Activated T-cell treated with anti-CD3 and anti-CD28 coated beads, Interleukin-2, amount 50 U/mL, for 4 hours (primary cell): ENCODE measurements around the gene ADAMTS16. TPM values are rescaled to one million over a fixed set of nuclear protein-coding genes. Genes with fewer than 3 reads are reported as not detected.
A peak's percentile ranks its signal among the peaks of the same experiment; 100 is the strongest.

Source experiments
- ATAC-seq, 2 donors: fragments of 200-7000 bp; cut with Tn5 transposase; one replicate each; pipeline ENCODE4 v1.10.0; 2021
- DNase-seq: peaks from one replicate; pipeline ENCODE4 v3.0.0-alpha.2; 2020
- H3K27me3 Mint-ChIP-seq: one replicate; pipeline ENCODE4 v1.8.0; 2021; ENCODE audit warnings: low read depth, mixed read lengths
- H3K36me3 Mint-ChIP-seq: one replicate; pipeline ENCODE4 v1.8.0; 2022; ENCODE audit warnings: mixed read lengths; ENCODE audit not compliant: insufficient read depth
- H3K4me1 Mint-ChIP-seq: one replicate; pipeline ENCODE4 v1.8.0; 2021; ENCODE audit warnings: low read depth, mixed read lengths
- H3K4me3 Mint-ChIP-seq: one replicate; pipeline ENCODE4 v1.8.0; 2021; ENCODE audit warnings: mild to moderate bottlenecking, moderate library complexity, mixed read lengths
- H3K9me3 Mint-ChIP-seq: one replicate; pipeline ENCODE4 v1.8.0; 2021; ENCODE audit warnings: mixed read lengths
- total RNA-seq, 3 donors: library from RNA; stranded (reverse); gene quantifications; one replicate each; pipeline ENCODE4 v1.2.1, GENCODE V29; 2021

ADAMTS16 gene
- total RNA-seq, 3 donors from 2014 or later, result 0.03 TPM; not detected in 2

DNA sequence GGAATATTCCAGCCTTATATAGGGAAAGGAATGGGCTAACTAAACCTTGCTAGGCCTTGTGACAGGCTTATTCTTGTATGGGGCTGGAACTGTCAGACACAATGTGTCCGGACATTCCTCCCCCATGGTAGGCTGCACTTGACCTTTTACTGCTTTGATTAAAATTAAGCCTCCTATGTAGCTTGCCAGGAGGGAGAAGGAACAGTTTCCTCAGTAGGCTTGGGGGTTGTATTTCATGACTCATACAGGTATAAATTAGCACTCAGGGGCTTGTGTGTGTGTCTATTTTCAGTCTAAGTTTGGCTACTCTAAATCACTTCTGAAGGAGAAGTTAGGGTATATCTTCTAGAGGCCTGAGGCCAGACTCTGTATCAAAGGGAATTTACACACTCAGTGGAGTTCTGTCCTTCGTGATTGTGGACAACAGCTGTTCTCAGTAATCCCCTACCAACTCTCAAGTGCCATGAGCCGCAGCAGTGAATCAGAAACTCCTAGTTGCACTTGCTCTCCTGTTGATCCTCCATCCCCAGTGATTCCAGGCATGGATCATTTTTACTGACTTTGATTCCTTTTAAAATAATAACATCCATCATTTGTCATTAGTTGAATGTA is 16.4 kb downstream of the ADAMTS16 start:
- no peak overlapping the region for H3K4me3 Mint-ChIP-seq
- no peaks in the 10 kb centered on the region for H3K27me3 Mint-ChIP-seq
- no peak for ATAC-seq
- H3K4me1 Mint-ChIP-seq, result peaks cover 4% of the 10 kb centered on the region
- H3K36me3 Mint-ChIP-seq, result no peaks in the 10 kb centered on the region
- DNase-seq, result no peak
- no peaks in the 10 kb centered on the region for H3K9me3 Mint-ChIP-seq

DNA sequence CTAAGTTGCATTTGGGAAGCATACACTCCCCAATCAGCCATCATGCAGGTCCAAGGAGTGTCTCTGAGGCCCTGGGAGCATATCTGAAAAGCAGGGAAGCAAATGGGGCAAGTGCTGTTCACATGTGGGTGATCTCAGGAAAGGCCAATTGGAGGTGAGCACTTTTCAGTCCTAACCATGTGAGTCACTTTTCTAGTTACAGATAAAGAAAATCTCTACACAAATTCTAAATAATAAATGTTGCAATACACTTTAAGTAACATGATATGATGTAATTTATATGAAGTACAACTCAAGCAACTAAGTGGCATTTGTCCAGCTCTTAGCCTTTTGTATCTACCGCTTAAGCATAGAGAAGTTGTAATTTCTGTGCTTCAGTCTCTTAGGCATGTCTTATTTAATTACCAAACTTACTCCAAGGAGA is 18.4 kb downstream of the ADAMTS16 start:
- Mint-ChIP-seq H3K4me1 (peaks cover 4% of the 10 kb centered on the region), H3K27me3 (no peaks in the 10 kb centered on the region), H3K4me3 (no peak overlapping the region), H3K9me3 (no peaks in the 10 kb centered on the region), H3K36me3 (no peaks in the 10 kb centered on the region)
- no peak for DNase-seq
- ATAC-seq, result no peak

DNA sequence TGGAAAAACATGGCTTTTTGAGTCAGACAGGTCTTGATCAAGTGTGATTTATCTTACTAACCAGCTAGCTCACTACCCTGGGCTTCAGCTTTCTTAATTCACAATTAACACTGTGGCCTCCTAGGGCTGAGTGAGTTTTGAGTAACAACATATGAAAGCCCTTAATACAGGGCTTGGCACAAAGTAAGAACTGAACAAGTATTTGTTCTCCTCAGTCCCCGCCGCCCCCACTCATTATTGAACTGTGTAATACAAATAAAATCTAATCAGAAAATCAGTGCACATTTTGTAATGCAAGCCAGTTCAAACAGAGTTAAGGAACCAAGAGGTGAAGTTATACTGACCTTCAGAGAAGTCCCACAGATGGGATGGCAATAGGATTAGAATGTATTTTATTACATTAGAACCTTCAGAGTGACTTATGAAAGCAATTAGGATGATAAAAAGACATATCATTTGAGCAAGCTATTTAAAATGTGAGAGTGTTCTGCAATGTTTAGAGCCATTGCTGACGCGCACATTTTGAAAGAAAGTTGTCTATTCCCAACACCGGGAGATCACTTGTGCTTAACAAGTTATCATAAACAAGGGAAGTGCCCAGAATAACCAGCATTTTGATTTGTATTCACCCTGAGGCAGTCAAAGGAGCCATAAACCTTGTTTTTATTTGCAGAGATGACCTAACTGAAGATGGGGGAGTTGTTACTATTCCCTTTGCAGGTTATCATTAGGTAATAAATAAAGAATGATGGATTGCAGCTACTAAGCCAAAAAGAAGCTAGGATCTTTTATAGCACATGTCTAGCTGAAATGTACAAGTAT is 19.4 kb downstream of the ADAMTS16 start:
- Mint-ChIP-seq H3K27me3 (no peaks in the 10 kb centered on the region), H3K4me1 (peaks cover 4% of the 10 kb centered on the region)
- no peak for DNase-seq

DNA sequence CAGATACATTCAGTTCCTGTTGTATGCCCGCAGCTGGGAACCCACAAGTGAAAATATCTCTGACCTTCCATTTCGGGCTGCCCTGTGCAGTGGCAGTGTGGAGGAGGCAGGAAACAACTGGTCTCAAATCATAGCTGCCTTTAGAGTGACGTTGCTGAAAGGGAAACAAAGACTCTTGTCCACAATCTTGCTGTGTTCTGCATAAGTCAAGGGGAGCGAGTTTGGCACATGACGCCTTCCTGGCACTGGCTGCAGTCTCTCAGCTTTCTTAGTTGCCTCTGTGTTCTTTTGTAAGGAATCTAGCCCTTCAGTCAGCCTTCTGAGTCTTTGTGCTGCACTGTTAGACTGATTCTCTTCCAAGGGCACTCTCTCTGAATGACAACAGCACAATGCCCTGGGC is 24.0 kb downstream of the ADAMTS16 start:
- no peak for DNase-seq
- no peaks in the 10 kb centered on the region for H3K27me3 Mint-ChIP-seq
- H3K4me1 Mint-ChIP-seq, result no peaks in the 10 kb centered on the region
- no peaks in the 10 kb centered on the region for H3K36me3 Mint-ChIP-seq
- no peak overlapping the region for H3K4me3 Mint-ChIP-seq
- no peak for ATAC-seq
- H3K9me3 Mint-ChIP-seq, result no peaks in the 10 kb centered on the region

More for the DNA sequence above, 19.4 kb downstream of the ADAMTS16 start:
- Mint-ChIP-seq H3K4me3 (no peak overlapping the region), H3K36me3 (no peaks in the 10 kb centered on the region), H3K9me3 (no peaks in the 10 kb centered on the region)
- ATAC-seq, result no peak

DNA sequence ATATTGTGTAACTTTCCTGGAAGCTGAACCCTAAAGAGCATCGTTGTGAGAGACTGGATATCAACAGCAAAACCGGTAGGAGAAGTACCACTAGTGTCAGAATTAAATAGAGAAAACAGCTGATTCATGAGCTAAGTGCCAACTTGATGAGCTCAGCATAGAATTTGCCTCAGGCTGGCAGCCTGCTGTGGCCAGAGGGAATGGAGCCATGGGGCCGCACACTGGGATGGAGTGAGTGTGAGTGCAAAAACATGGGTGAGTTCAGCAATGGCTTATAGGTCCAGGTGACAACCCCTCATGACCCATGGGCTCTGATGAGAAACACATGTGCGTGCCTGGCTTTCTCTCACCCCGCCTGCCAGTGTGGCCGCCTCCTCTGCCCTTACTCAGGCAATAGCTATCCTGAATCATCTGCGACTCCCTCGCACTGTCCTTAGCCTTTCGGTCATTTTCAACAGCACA is 25.4 kb downstream of the ADAMTS16 start:
- no peak for ATAC-seq
- Mint-ChIP-seq H3K4me3 (no peak overlapping the region), H3K9me3 (no peaks in the 10 kb centered on the region), H3K27me3 (no peaks in the 10 kb centered on the region), H3K4me1 (no peaks in the 10 kb centered on the region), H3K36me3 (no peaks in the 10 kb centered on the region)
- no peak for DNase-seq

DNA sequence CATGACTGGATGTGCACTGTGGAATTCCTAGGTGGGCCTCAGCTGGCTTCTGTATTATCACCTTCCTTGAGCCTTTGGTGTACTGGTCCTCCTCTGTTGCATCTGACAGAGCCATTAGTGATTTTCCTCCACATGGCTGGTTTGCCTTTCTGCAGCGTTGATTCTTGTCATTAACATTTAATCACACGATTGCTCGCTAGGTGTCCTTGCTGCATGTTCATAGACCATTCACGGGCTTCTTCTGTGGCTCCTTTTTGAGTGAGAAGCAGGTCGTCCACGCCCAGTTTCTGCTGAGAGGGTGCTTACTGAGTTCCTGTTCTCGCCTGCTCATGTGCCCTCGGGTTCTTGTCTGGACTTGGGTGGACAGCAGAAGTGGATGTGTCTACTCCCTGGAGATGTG is 29.3 kb downstream of the ADAMTS16 start:
- ATAC-seq (no peak), DNase-seq (no peak)
- no peaks in the 10 kb centered on the region for H3K27me3 Mint-ChIP-seq
- no peaks in the 10 kb centered on the region for H3K4me1 Mint-ChIP-seq
- H3K36me3 Mint-ChIP-seq, result no peaks in the 10 kb centered on the region
- no peak overlapping the region for H3K4me3 Mint-ChIP-seq
- peaks cover 4% of the 10 kb centered on the region for H3K9me3 Mint-ChIP-seq

DNA sequence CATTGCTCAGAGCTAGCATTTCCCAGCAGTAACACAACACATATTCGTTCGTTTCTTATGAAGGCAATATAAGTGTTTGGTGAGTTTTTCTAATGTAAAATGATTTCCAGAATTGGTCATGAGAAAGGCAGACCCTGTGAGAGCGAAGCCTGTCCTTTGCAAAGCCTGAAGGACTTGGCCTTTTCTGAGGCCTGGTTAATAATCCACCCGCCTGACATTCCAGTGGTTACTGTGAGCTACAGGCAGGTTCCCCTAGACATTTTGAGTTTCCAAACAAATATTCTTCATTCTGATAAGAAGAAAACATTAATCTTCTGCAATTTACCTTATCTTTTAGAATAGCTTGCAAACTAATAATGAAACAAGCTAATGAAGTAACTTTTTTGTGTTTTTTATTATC is 38.0 kb downstream of the ADAMTS16 start:
- Mint-ChIP-seq H3K36me3 (no peaks in the 10 kb centered on the region), H3K27me3 (peaks cover 13% of the 10 kb centered on the region), H3K4me3 (no peak overlapping the region), H3K4me1 (no peaks in the 10 kb centered on the region), H3K9me3 (peaks cover 9% of the 10 kb centered on the region)
- ATAC-seq (no peak), DNase-seq (no peak)

DNA sequence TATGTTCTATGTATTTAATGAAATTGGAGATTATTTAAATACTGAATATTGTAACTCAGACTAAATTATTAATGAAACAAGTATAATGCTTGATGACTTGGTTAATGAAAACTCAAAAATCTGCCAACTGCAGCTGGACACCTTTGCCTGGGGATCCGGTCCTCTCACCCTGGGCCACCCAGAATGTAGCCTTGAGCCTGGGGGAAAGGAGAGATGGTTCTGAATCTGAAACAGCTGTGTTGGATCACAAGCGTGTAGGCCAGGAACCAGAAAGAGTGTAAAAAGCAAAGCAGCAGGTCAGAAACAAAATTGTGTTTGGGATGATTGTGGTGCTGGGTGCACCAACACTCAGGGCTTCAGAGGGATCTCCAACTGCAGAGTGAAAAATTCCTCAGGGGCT is 38.5 kb downstream of the ADAMTS16 start:
- peaks cover 9% of the 10 kb centered on the region for H3K9me3 Mint-ChIP-seq
- peaks cover 13% of the 10 kb centered on the region for H3K27me3 Mint-ChIP-seq
- ATAC-seq (no peak), DNase-seq (no peak)
- no peak overlapping the region for H3K4me3 Mint-ChIP-seq
- no peaks in the 10 kb centered on the region for H3K36me3 Mint-ChIP-seq
- H3K4me1 Mint-ChIP-seq, result no peaks in the 10 kb centered on the region

DNA sequence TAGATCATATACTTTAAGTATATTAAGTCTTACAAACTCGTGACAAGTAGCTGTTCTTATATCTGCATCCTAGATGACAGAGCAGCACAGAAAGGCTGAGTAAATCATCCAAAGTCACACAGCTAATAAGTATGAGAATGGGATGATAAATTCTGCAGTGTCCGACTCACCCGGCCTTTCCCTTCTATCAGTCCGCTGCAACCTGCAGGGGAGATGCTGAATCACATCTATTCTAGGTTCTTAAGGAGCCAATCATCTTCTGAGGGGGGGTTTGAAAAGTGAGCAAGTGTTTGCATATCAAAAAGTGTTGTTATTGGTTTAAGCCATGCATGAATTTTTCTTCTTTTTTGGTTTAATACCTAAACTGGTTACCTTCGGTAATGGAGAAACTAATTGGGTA is 38.9 kb downstream of the ADAMTS16 start:
- DNase-seq (no peak), ATAC-seq (no peak)
- no peak overlapping the region for H3K4me3 Mint-ChIP-seq
- H3K9me3 Mint-ChIP-seq, result peaks cover 9% of the 10 kb centered on the region
- H3K27me3 Mint-ChIP-seq, result peaks cover 15% of the 10 kb centered on the region
- H3K4me1 Mint-ChIP-seq, result no peaks in the 10 kb centered on the region
- H3K36me3 Mint-ChIP-seq, result no peaks in the 10 kb centered on the region

DNA sequence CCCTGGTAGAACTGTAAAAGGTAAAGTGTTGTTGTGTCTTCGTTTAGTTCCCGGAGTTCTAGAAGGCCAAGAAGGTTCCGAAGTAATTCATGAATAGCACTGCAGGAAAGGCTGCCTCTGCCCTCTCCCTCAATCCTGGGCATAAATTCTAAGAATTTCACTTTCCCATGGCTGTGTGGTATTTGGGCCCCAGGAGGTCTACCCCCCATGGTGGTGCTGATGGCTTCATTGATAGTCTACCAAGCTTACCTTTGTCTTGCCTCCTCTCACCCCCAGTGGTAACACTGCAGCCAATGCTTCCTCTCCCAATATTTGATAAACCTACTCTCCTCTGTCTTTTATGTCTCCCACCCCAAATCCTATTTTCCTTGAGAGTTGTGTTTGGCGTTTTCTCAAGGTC is 39.5 kb downstream of the ADAMTS16 start:
- Mint-ChIP-seq H3K36me3 (no peaks in the 10 kb centered on the region), H3K4me1 (no peaks in the 10 kb centered on the region), H3K4me3 (no peak overlapping the region), H3K27me3 (peaks cover 15% of the 10 kb centered on the region), H3K9me3 (peaks cover 4% of the 10 kb centered on the region)
- DNase-seq, result no peak
- no peak for ATAC-seq

DNA sequence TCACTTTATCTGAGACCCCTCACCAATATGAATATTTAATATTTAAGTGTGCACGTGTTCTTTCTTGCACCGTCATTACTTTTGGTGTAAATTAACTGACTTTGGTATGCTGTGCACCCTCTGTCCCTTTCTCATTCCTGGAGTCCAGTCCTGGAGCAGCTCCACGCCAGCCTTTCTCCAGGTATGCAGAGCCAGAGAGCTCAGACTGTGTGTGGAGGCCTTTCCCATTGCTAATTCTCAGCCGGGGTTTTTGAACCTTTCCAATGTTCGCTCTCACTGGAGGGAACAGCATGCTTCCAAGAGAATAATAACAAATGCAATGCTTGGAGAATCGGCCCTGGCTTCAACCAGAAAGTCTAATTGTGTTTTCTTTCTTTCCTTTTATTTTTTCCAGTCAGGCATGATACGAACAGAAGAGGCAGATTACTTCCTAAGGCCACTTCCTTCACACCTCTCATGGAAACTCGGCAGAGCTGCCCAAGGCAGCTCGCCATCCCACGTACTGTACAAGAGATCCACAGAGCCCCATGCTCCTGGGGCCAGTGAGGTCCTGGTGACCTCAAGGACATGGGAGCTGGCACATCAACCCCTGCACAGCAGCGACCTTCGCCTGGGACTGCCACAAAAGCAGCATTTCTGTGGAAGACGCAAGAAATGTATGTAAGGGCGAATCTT is 41.7 kb downstream of the ADAMTS16 start:
- ATAC-seq (no peak), DNase-seq (no peak)
- H3K4me3 Mint-ChIP-seq, result no peak overlapping the region
- peaks cover 13% of the 10 kb centered on the region for H3K27me3 Mint-ChIP-seq
- H3K4me1 Mint-ChIP-seq, result no peaks in the 10 kb centered on the region
- H3K36me3 Mint-ChIP-seq, result no peaks in the 10 kb centered on the region
- H3K9me3 Mint-ChIP-seq, result no peaks in the 10 kb centered on the region

DNA sequence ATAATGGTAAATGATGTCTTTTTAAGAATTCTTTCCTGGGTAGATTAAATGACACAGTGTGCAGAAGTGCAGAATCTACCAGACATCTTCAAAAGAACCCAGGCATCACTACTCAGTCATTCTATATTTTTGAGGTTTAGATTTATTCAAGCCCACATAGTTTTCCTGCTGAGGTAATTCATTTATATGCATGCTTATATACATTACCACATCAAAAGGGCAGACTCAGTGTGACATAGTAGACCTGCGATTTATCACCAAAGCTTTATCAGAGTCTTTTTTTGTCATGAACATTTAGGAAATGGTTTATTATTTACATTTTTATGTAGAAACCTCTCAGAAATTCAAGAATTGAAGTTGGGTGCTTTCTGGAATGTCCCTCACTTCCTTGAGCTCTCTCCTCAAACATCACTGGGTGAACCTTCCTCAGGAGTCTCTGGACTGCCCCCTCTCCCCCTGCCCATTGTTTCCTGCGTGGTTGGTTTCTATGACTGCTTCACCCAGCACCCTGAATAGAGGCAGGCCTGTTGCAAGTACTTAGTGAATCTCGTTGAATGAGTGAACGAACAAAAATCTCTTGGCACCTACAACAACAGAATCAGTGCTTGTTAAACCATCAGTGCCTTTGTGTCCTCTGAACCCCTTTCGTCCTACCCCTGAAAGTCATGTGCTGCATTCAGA is 42.5 kb downstream of the ADAMTS16 start:
- H3K9me3 Mint-ChIP-seq, result no peaks in the 10 kb centered on the region
- DNase-seq, result no peak
- peak in 1 of 2 donors; percentile 46 for ATAC-seq
- peaks cover 13% of the 10 kb centered on the region for H3K27me3 Mint-ChIP-seq
- no peaks in the 10 kb centered on the region for H3K4me1 Mint-ChIP-seq
- no peak overlapping the region for H3K4me3 Mint-ChIP-seq
- no peaks in the 10 kb centered on the region for H3K36me3 Mint-ChIP-seq

DNA sequence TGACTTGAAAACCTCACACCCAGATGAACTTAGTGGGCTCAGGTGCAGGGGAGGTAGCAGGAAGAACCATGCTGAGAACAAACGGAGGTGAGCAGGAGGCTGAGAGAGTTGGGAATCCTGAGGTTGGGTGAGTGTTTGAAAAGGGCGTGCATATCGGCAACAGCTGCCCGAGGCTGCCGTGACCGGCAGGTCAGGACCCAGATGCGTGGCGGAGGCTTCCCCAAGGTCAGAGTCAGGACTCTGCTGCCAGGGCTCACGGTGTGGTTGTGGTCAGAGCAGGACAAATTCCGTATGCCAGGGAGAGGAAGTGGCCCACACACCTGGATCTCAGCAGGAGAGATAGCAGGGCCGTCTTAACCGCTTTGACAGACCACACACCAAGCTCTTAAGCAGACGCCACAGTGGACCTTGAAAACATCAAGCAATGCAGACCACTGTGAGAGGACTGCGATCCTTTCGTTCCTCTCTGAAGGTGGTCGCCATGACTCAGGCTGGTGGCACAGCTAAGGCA is 43.1 kb downstream of the ADAMTS16 start:
- Mint-ChIP-seq H3K36me3 (no peaks in the 10 kb centered on the region), H3K27me3 (peaks cover 13% of the 10 kb centered on the region), H3K9me3 (no peaks in the 10 kb centered on the region), H3K4me3 (no peak overlapping the region), H3K4me1 (no peaks in the 10 kb centered on the region)
- ATAC-seq, result no peak
- no peak for DNase-seq

DNA sequence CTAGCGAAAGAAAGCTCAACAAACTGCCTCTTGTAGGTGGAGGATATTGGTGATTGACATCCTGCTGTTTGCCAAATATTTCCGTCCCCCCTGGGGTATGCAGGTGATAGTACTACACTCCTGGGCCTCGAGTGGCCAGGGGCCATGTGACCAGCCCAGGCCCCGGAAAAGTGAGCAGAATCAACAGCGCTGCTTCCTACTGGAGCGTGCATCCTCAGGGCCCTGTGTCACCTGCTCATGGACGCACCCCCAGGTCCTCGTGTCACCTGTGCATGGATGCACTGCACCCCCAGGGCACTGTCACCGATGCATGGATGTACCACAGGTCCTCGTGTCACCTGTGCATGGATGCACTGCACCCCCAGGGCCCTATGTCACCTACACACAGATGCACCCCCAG is 43.8 kb downstream of the ADAMTS16 start:
- Mint-ChIP-seq H3K27me3 (peaks cover 13% of the 10 kb centered on the region), H3K4me3 (no peak overlapping the region), H3K9me3 (no peaks in the 10 kb centered on the region), H3K36me3 (no peaks in the 10 kb centered on the region), H3K4me1 (no peaks in the 10 kb centered on the region)
- no peak for ATAC-seq
- no peak for DNase-seq
